Measurements from ENCODE around the gene CTPS1.

Gene CTPS1

DNA sequence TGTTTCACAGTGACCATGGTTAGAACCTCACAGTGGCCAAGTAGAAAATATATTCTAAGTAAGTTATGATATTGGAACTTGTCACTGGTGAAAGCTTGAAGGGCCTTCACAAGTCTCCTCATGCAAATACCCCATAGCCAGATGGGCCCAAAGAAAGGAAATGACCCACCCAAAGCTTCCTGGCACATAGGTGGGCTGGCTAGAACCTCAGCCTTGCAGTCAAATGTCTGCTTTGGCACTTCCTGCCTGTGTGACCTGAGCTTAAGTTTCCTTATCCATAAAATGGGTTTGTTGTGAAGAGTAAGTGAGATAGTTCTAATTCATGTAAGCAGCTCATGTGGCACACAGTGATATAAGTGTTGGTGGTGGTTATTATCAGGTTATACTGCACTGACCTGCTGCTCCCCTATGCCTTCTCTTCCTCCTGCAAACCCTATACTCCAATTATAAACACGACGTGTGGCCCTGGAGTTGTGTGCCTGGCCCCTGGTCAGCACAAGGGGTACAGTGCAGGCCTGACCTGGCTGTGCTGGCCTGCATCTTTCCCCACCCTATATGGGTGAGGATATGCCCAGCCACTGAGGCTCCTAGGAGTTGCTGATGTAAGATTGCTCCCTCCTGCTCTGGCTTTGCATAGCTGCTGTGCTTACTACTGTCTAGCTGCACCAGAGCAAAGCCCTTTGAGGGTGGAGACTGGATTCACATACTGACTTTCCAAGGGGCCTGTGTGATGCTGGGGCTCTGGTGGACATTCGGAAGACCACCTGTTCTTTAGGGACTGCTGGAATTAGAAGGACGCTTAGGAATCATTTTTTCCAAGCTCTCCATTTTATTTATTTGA is 46.7 kb downstream of the CTPS1 start:
- peaks cover 19% of the 10 kb centered on the region for H3K36me3 ChIP-seq (ENCODE audit: control insufficient read depth, insufficient read depth, low read length)
- TF ChIP-seq, protein P1, sequence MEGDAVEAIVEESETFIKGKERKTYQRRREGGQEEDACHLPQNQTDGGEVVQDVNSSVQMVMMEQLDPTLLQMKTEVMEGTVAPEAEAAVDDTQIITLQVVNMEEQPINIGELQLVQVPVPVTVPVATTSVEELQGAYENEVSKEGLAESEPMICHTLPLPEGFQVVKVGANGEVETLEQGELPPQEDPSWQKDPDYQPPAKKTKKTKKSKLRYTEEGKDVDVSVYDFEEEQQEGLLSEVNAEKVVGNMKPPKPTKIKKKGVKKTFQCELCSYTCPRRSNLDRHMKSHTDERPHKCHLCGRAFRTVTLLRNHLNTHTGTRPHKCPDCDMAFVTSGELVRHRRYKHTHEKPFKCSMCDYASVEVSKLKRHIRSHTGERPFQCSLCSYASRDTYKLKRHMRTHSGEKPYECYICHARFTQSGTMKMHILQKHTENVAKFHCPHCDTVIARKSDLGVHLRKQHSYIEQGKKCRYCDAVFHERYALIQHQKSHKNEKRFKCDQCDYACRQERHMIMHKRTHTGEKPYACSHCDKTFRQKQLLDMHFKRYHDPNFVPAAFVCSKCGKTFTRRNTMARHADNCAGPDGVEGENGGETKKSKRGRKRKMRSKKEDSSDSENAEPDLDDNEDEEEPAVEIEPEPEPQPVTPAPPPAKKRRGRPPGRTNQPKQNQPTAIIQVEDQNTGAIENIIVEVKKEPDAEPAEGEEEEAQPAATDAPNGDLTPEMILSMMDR (IDR thresholded peaks at IDR 0.05; ENCODE audit: insufficient read depth, low read length, poor library complexity, severe bottlenecking), result no peak

DNA sequence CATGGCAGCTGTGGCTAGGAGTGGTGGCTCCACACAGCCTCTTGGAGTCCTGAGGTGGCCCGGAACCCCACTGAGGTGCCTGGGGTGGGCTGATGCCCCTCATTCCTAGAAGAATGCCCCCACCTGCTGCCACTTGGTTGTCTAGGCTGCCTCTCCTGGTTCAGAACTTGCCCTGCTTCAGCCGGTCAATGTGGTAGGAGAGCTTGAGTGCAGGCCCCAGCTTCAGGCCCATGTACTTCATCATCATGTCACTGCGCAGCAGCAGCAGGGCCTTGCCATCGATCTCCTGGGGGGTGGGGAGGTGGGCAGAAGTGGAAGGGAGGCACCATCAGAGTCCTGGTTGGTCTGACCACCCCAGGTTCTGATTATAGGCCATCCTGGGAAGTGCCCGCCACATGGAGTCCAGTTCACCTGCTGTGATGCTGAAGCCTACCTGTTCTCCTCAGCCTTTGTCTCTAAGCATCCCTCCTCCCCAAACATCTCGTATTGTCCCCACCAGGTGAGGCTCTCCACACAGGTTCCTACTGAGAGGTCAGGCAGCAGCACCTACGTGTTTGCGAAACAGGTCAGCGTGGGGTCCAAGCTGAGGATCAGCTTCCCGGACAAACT is 48.6 kb downstream of the CTPS1 start:
- TF ChIP-seq, protein P1 (IDR thresholded peaks at IDR 0.05; ENCODE audit: insufficient read depth, low read length, poor library complexity, severe bottlenecking), result no peak
- peaks cover 15% of the 10 kb centered on the region for H3K36me3 ChIP-seq (ENCODE audit: control insufficient read depth, insufficient read depth, low read length)
- no peak overlapping the region for H3K4me3 ChIP-seq (replicated peaks; ENCODE audit: low read depth, low read length)
- H3K27me3 ChIP-seq (replicated peaks; ENCODE audit: control insufficient read depth, insufficient read depth, low read length), result no peaks in the 10 kb centered on the region
- no peak for DNase-seq (ENCODE audit: extremely low read depth, insufficient read length)

More for the DNA sequence above, 46.7 kb downstream of the CTPS1 start:
- Histone ChIP-seq H3K27me3 (replicated peaks; ENCODE audit: control insufficient read depth, insufficient read depth, low read length) (no peaks in the 10 kb centered on the region), H3K4me3 (replicated peaks; ENCODE audit: low read depth, low read length) (no peak overlapping the region)
- DNase-seq (ENCODE audit: extremely low read depth, insufficient read length), result no peak

DNA sequence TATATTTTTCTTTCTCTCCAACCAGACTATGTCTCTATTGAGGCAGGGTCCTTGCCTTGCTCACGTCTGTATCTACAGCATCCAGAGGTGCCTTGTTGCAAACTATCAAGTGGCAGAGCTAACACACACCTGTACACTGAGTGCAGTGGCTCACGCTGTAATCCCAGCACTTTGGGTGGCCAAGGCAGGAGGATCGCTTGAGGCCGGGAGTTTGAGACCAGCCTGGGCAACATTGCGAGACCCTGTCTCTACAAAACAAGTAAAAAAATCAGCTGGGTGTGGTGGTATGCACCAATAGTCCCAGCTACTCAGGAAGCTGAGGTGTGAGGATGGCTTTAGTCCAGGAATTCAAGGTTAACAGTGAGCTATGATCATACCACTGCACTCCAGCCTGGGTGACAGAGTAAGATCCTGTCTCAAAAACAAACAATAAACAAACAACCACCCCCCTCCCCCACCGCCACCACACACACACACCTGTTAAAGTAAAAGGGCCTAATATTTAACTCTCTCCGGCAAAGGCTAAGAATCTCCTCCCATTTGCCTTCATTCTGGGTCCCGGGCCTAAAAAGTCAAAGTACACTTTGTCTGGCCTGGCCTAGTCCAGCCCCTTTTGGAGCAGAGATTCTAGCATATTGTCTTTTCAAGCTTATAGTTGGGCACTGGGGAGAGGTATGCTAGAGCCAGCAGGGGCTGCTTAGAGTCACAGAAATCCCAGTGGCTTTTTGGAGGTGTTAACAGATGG is 51.5 kb downstream of the CTPS1 start:
- TF ChIP-seq, protein P1 (IDR thresholded peaks at IDR 0.05; ENCODE audit: insufficient read depth, low read length, poor library complexity, severe bottlenecking), result no peak
- no peak overlapping the region for H3K4me3 ChIP-seq (replicated peaks; ENCODE audit: low read depth, low read length)
- H3K27me3 ChIP-seq (replicated peaks; ENCODE audit: control insufficient read depth, insufficient read depth, low read length), result no peaks in the 10 kb centered on the region
- H3K36me3 ChIP-seq (ENCODE audit: control insufficient read depth, insufficient read depth, low read length), result peaks cover 17% of the 10 kb centered on the region
- DNase-seq (ENCODE audit: extremely low read depth, insufficient read length), result no peak

DNA sequence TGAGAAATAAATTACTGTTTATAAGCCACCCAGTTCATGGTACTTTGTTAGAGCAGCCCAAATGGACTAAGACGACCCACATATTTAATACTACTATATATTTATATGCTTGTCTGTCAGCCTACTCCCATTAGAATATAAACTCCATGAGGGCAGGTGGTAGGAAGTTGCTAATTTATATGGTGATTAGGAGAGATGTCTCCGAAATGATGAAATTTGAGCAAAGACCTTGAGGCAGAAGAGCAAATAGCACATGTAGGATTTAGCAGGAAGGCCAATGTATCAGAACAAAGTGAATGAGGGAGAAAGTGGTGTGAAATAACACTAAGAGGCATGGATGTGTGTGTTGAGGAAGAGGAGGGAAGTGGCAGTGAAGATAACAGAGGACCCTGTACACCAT is 52.7 kb downstream of the CTPS1 start:
- peaks cover 18% of the 10 kb centered on the region for H3K36me3 ChIP-seq (ENCODE audit: control insufficient read depth, insufficient read depth, low read length)
- no peak for DNase-seq (ENCODE audit: extremely low read depth, insufficient read length)
- H3K27me3 ChIP-seq (replicated peaks; ENCODE audit: control insufficient read depth, insufficient read depth, low read length), result no peaks in the 10 kb centered on the region
- H3K4me3 ChIP-seq (replicated peaks; ENCODE audit: low read depth, low read length), result no peak overlapping the region
- TF ChIP-seq, protein P1 (IDR thresholded peaks at IDR 0.05; ENCODE audit: insufficient read depth, low read length, poor library complexity, severe bottlenecking), result no peak

DNA sequence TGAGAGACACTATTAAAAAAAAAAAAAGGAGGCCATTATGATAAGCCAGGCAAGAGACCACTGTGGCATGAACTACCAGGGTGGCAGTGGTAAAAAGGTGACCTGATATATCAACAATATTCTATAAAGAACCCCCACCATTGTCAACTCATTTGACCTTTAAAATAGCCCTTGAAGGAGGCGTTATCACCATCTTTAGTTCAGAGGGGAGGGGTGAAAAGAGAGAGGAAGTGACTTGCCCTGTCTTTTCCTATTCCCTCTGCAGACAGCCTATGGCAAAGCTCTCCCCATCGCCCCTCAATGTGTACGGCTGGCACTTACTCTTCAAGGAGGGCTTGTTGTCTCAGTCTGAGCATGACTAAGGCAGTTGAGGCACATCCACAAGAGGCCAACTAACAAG is 53.8 kb downstream of the CTPS1 start:
- no peaks in the 10 kb centered on the region for H3K27me3 ChIP-seq (replicated peaks; ENCODE audit: control insufficient read depth, insufficient read depth, low read length)
- DNase-seq (ENCODE audit: extremely low read depth, insufficient read length), result no peak
- no peak overlapping the region for H3K4me3 ChIP-seq (replicated peaks; ENCODE audit: low read depth, low read length)
- TF ChIP-seq, protein P1 (IDR thresholded peaks at IDR 0.05; ENCODE audit: insufficient read depth, low read length, poor library complexity, severe bottlenecking), result no peak
- H3K36me3 ChIP-seq (ENCODE audit: control insufficient read depth, insufficient read depth, low read length), result peaks cover 17% of the 10 kb centered on the region
